Loucy (cell line): ENCODE data around the gene PROSER3.

Experiments
- CTCF ChIP-seq: fragments of 200-600 bp; sonication (generic); conservative IDR thresholded peaks from 2 replicates; pipeline ENCODE4 v1.5.1; 2014; ENCODE audit warnings: mild to moderate bottlenecking, antibody characterized with exemption, low read length
- EZH2phosphoT487 ChIP-seq: fragments of 200-600 bp; IDR thresholded peaks from 2 replicates; pipeline ENCODE4 v1.6.1; 2018; ENCODE audit warnings: antibody characterized with exemption, mild to moderate bottlenecking, moderate library complexity, borderline replicate concordance

GRCh38 chr19:35734273-35734672 lies 23.7 kb upstream of the PROSER3 start:
- TF ChIP-seq CTCF, result no peak
- no peak for TF ChIP-seq EZH2phosphoT487
